Activated effector memory CD4-positive, alpha-beta T cell treated with Interleukin-2 at 50 U/mL for 16 hours (primary cell): ENCODE data around the gene SCFD2.
"Not testable (repeated sequence)": the region's sequence is repeated elsewhere in the genome, so short reads cannot be mapped to it uniquely, and the experiment has no call there.

Experiments used
- DNase-seq: peaks from one replicate; pipeline ENCODE4 v3.0.0-alpha.2; 2020

The SCFD2 gene

GRCh38 chr4:53007024-53007423 lies 358.8 kb downstream of the SCFD2 start:
- DNase-seq = no peak

DNA sequence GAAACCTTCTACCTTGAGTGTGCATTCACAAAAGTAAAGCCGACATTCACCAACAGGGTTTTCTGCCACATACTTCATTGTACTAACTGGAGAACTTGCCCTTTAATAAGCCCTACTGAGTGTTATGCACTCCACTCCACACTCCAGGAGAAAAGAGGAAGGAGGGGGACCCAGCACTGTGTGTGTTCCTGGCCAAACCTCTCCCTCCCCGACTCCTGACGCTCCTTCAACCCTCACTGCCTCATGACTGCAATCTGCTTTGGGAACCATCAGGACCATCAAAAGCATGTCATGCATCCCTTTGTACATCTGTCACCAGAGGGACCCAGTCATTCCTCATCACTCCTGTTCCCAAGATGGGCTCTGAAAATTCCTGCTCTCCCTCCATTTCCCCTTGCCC lies 360.1 kb downstream of the SCFD2 start:
- no peak for DNase-seq

DNA sequence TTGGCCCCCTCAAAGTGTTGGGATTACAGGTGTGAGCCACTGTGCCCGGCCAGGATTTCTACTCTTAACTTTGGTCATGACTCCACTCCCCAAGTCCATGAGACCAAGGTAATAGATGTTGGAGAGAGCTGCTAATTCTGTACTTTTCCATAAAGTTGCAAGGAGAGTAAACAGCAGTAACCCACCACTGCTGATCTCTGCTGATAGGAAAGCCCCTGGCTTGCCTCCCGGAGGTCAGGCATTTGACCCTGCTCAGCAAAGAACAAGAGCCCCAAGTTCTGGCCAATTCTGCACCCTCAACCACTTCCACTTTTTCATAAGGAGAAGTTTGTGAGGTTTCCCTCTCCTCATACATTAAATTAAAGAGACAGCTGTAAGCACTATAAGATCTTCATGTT lies 360.7 kb downstream of the SCFD2 start:
- DNase-seq = no peak

DNA sequence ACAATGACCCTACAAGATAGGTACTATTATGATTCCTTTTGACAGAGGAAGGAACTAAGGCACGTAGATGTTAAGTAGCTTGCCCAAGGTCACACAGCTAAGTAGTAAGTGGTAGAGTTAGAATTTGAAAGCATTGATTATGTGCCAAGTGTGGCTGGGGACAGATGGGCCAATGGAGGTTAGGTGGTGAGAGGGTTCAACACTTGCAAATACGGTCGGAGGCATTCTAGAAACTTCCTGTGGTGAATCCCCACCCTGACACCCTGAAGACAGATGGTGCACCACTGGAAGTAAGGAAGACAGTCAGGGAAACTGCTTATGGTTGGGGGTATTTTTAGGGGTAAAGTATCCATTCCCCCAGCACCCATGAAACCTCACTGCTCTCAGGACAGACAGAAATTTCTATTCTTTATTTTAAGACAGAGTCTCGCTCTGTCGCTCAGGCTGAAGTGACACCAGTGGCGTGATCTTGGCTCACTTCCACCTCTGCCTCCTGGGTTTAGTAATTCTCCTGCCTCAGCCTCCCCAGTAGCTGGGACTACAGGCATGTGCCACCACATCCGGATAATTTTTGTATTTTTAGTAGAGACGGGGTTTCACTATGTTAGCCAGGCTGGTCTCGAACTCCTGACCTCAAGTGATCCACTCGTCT lies 361.2 kb downstream of the SCFD2 start:
- no peak for DNase-seq

- no peak for DNase-seq
Measured at GRCh38 chr4:53003959-53004358, 361.9 kb downstream of the SCFD2 start.

- DNase-seq = no peak
Measured at GRCh38 chr4:53000560-53000959, 365.3 kb downstream of the SCFD2 start.

GRCh38 chr4:52999626-53000025 lies 366.2 kb downstream of the SCFD2 start:
- DNase-seq = no peak

- no peak for DNase-seq
Measured at GRCh38 chr4:52998413-52998812, 367.4 kb downstream of the SCFD2 start.

- no peak for DNase-seq
Measured at GRCh38 chr4:52997132-52997416, 368.8 kb downstream of the SCFD2 start.

- no peak for DNase-seq
Measured at GRCh38 chr4:52996261-52997131, 369.4 kb downstream of the SCFD2 start.

- DNase-seq = no peak
Measured at GRCh38 chr4:52995360-52996030, 370.4 kb downstream of the SCFD2 start.

DNA sequence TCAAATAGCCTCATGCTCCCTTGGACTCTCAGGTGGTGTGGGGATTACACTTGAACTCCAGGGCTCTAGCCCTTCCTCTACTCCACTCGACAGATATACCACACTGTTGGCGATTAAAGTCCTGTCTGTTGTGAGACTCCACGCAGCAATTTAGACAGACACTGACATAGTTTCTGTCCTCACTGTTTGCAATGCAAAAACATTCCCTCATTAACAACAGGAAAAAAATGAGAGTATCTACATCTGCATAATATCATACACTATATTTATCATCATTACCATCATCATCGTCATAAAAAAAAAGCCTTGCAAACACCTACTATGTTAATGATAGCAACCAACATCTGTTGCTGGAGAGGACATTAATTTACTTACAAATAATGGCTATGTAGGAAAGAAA lies 371.3 kb downstream of the SCFD2 start:
- DNase-seq = no peak

GRCh38 chr4:52993771-52994170 lies 372.1 kb downstream of the SCFD2 start:
- no peak for DNase-seq

GRCh38 chr4:52992551-52992950 lies 373.3 kb downstream of the SCFD2 start:
- not testable (repeated sequence) for DNase-seq

DNA sequence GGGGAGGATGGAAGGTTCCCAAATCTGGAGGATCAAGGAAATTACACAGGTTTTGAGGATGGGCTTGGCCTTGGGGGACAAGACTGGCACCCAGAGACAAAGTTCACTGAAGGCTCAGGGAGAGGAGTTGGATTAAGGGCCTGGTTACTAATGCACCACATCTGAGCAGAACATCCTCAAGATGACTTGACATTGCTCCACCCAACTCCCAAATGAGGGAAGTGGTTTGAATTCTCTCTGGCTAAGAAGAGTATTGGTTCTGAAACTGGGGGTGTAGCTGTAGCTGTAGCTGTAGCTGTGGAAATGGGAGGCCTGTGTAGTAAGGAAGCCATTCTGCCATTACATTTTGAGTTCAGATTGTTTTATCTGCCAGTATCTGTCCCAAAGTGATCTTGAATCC lies 374.4 kb downstream of the SCFD2 start:
- DNase-seq = no peak

- no peak for DNase-seq
Measured at GRCh38 chr4:52990706-52991105, 375.2 kb downstream of the SCFD2 start.

- DNase-seq = no peak
Measured at GRCh38 chr4:52989865-52990264, 376.0 kb downstream of the SCFD2 start.

DNA sequence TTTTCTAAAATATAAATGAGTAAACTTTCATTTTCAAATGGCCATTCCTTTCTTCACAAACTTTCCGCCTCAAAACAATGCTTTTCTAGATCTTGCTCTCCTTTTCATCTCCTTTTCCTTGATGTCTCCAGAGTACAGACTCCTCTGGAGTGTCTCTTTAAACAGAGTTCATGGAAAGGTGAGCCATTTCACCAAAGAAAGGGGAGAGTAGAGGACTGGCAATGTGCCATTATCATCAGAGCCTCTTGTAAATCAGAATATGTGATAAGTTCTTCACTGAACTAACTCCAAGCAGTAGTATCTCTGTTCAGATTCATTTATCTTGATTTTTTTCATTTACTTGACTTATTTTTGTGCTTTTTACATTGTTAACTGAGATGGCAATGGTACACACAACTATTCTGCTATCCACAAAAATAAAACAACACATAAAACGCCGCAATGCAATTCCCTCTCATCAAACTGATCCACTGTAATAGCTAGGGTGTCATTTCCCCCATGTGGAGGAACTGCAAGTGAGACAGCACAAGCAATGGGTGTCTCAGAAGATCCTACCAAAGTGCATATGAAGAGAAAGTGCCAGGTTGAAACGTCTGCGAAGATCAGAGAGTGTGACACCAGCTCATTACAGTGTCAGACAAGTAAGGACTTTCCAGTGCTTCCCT lies 378.3 kb downstream of the SCFD2 start:
- DNase-seq = no peak

DNA sequence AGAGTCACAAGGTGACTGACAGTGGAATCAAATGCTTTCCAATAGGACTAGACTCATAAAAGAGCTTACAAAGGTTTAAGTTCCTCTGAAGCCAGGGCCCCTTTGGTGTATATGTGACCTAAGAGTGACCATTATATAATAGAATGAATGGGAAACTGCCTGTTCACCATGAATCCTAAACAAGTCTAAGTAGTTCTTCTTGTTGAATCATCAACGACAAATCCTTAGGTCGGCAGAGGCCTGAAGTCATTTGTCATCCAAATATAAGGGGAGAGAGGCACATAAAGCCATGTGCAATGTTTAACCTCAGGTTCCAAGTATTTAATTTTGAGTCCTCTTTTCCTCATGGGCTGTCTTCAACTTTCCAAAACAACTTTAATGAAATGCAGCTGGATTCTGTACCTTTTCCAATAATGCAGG lies 381.4 kb downstream of the SCFD2 start:
- DNase-seq = no peak

DNA sequence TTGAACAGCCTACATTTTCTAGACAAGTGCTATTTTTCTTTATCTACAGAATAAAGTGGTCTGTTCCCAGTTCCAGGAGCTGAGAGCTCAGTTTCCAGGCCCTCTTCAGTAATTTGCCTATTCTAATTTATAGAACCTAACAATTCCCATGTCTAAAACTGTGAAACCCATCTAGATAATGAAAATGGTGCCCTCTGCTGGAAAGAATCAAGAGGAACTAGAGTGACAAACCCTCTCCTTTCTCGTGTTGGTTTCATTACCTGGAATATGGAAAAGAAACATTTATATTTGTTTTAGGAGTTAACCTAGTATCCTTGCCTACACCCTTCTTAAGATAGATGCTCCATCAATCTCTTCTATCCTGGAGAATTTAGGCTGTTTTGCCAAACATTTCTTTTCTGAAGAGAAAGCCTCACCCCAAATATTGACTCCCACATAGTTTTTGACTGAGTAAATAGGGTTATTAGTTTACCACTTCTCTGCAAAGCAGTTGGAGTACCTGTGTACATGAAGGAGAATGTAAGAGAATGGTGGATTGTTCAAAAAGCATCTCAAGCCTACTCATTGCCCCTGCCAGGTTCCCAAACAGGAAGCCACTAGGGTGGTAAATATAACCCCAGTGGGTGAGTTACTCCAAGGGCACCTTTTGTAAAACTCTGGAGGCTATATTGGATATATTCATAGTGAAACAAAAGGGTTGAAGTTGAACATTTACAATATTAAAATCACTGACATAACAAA lies 382.1 kb downstream of the SCFD2 start:
- no peak for DNase-seq

GRCh38 chr4:52982946-52983340 lies 382.9 kb downstream of the SCFD2 start:
- DNase-seq = no peak

DNA sequence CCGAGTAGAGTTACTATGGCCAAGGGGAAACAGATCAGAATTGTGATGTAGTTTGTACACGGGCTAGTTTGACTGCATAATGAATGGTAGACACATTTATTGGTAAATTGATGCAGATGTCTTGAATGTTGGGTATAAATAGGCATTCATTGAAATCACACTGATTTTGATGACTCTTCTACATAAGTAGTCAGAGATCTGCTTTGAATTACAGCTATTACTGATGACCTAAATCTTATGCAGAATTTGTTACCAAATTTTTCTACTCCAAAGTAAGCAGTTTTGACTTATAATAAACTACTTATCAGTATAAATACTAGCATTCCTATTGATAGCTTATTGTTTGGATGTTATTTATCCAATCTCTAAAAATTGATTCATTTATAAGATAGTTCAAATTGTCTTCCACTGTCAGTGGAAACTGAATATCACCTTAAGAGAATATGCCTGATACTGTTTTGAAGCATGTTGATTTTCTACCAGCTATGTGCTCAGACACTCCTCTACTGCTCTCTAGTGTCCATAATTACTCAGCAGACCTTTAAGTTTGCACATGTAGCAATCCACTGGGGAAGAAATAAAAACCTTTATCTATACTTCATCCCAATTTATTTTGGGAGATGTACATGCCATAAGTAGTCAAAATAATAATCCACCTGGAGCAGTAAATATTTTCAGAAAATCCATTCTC lies 383.5 kb downstream of the SCFD2 start:
- DNase-seq = no peak
